Fibroblast of upper back skin (primary cell): ENCODE data around the gene CYREN.

Experiments used
- DNase-seq: peaks from one replicate; pipeline ENCODE4 v3.0.0-alpha.2; 2013

CYREN gene

GRCh38 chr7:135170274-135170997 is at the start of gene CYREN:
TSS of gene CYREN (minus strand) at chr7:135170707. CDS start at chr7:135168922, 1,785 bp downstream.
- DNase-seq: peak; percentile 93

- no peak for DNase-seq
These were observed 47.4 kb upstream of the CYREN start for GRCh38 chr7:135217645-135218509.

- no peak for DNase-seq
These were observed 45.2 kb upstream of the CYREN start for GRCh38 chr7:135215698-135216097.

GRCh38 chr7:135215180-135215579 is 44.7 kb upstream of the CYREN start:
- DNase-seq: no peak

GRCh38 chr7:135213831-135214230 is 43.3 kb upstream of the CYREN start:
- DNase-seq: no peak

- peak; percentile 36 for DNase-seq
These were observed 41.6 kb upstream of the CYREN start for GRCh38 chr7:135211946-135212685.

GRCh38 chr7:135211179-135211945 is 40.9 kb upstream of the CYREN start, which contains the start of gene WDR91:
TSS of gene WDR91 (minus strand) at chr7:135211526. CDS start at chr7:135211502, 24 bp downstream.
- DNase-seq: peak; percentile 88

- DNase-seq: no peak
These were observed 40.3 kb upstream of the CYREN start for GRCh38 chr7:135210888-135211178.

GRCh38 chr7:135209225-135209834 is 38.8 kb upstream of the CYREN start:
- DNase-seq: no peak

GRCh38 chr7:135208102-135208793 is 37.7 kb upstream of the CYREN start:
- no peak for DNase-seq

- DNase-seq: no peak
These were observed 37.0 kb upstream of the CYREN start for GRCh38 chr7:135207406-135208101.

- DNase-seq: no peak
These were observed 36.5 kb upstream of the CYREN start for GRCh38 chr7:135206941-135207391.

- no peak for DNase-seq
These were observed 35.3 kb upstream of the CYREN start for GRCh38 chr7:135205850-135206249.

- DNase-seq: no peak
These were observed 34.4 kb upstream of the CYREN start for GRCh38 chr7:135204876-135205275.

- no peak for DNase-seq
These were observed 33.8 kb upstream of the CYREN start for GRCh38 chr7:135204341-135204749.

GRCh38 chr7:135201350-135201749 is 30.8 kb upstream of the CYREN start:
- no peak for DNase-seq

- DNase-seq: no peak
These were observed 30.4 kb upstream of the CYREN start for GRCh38 chr7:135200821-135201331.

- DNase-seq: no peak
These were observed 28.9 kb upstream of the CYREN start for GRCh38 chr7:135199439-135199838.

- no peak for DNase-seq
These were observed 27.6 kb upstream of the CYREN start for GRCh38 chr7:135197906-135198655.

- DNase-seq: no peak
These were observed 26.8 kb upstream of the CYREN start for GRCh38 chr7:135197343-135197742.
